ENCODE measurements around the gene RTN4. TPM values are rescaled to one million over a fixed set of nuclear protein-coding genes. Genes with fewer than 3 reads are reported as not detected.

Gene RTN4
- total RNA-seq, 1 donor from 2014 or later, result 174 TPM

DNA sequence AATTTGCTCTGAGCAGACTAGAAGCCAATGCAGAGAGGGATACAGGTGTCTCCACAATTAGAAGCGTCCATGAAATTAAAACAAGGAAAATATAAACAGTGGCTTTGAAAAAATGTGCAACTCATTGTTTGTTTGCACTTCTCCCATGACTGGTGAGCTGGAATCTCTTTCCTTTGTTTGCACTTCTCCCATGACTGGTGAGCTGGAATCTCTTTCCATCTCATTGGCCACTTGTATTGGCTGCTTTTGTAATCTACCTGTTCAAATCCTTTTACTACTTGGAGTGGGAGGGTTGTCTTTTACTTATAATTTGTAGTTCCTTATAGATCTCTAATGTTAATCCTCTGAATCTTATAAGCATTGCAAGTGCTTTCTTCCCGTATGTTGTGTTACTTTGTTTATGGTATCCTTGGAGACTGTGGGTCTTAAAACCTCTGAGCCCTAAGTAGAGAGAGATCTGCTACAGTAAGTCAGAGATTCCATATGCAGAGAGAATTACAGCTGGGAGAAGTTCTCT is 94.1 kb downstream of the RTN4 start:
- Histone ChIP-seq H3K4me3 (no peak overlapping the region), H3K9me3 (no peaks in the 10 kb centered on the region), H3K27ac (no peak overlapping the region), H3K4me1 (peaks cover 7% of the 10 kb centered on the region), H3K36me3 (no peaks in the 10 kb centered on the region), H3K27me3 (no peaks in the 10 kb centered on the region)
- TF ChIP-seq, protein P1, sequence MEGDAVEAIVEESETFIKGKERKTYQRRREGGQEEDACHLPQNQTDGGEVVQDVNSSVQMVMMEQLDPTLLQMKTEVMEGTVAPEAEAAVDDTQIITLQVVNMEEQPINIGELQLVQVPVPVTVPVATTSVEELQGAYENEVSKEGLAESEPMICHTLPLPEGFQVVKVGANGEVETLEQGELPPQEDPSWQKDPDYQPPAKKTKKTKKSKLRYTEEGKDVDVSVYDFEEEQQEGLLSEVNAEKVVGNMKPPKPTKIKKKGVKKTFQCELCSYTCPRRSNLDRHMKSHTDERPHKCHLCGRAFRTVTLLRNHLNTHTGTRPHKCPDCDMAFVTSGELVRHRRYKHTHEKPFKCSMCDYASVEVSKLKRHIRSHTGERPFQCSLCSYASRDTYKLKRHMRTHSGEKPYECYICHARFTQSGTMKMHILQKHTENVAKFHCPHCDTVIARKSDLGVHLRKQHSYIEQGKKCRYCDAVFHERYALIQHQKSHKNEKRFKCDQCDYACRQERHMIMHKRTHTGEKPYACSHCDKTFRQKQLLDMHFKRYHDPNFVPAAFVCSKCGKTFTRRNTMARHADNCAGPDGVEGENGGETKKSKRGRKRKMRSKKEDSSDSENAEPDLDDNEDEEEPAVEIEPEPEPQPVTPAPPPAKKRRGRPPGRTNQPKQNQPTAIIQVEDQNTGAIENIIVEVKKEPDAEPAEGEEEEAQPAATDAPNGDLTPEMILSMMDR (IDR thresholded peaks at IDR 0.05), result no peak
- TF ChIP-seq POLR2A (IDR thresholded peaks at IDR 0.05) (no peak), POLR2AphosphoS5 (IDR thresholded peaks at IDR 0.05; ENCODE audit: insufficient read depth in 1 of 2, low read depth in 1 of 2) (no peak)
- DNase-seq (ENCODE audit: extremely low spot score in 2 of 2), result no peak
- intact Hi-C loops (cut with DNase I), result no loop called here

DNA sequence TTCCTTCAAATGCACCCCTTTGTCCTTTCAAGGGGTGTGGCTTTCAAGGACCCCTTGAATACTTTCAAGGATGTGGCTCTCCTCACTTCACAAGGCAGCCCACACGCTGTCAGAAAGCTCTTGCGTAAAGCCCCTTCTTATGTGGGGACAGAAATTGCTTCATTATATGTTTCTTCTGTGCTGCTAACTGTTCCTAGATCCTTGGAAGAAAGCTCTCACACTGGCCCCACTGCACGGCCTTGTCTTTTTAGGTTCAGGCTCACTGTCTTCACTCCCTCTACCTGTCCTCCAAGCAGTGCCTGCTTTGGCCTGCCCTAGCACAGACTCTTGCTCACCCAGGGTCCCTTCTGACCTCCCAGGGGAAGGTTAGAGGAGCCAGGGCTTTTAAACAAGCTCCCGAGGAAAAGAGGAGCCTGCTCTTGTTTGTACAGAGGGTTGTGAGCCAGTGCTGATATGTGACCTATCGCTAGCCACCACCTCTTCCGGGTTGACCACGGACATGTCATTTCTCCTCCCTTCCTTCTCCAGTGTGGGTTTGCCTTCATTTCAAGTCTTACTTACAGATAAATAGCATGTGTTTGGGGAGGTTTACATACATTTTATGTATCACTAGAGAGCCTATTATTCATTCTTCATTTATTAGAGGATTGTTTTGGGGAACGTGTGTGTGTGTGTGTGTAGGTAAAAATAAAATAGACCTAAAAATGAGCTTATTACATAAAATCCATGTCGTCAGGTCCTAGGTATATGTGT is 94.7 kb downstream of the RTN4 start:
- no peak overlapping the region for H3K4me3 ChIP-seq
- H3K4me1 ChIP-seq, result peaks cover 7% of the 10 kb centered on the region
- H3K27ac ChIP-seq, result no peak overlapping the region
- no peaks in the 10 kb centered on the region for H3K9me3 ChIP-seq
- intact Hi-C loops (cut with DNase I), result no loop called here
- no peaks in the 10 kb centered on the region for H3K27me3 ChIP-seq
- H3K36me3 ChIP-seq, result no peaks in the 10 kb centered on the region
- no peak for DNase-seq (ENCODE audit: extremely low spot score in 2 of 2)
- TF ChIP-seq POLR2AphosphoS5 (IDR thresholded peaks at IDR 0.05; ENCODE audit: insufficient read depth in 1 of 2, low read depth in 1 of 2) (no peak), POLR2A (IDR thresholded peaks at IDR 0.05) (no peak)
- TF ChIP-seq, protein P1 (IDR thresholded peaks at IDR 0.05), result no peak

DNA sequence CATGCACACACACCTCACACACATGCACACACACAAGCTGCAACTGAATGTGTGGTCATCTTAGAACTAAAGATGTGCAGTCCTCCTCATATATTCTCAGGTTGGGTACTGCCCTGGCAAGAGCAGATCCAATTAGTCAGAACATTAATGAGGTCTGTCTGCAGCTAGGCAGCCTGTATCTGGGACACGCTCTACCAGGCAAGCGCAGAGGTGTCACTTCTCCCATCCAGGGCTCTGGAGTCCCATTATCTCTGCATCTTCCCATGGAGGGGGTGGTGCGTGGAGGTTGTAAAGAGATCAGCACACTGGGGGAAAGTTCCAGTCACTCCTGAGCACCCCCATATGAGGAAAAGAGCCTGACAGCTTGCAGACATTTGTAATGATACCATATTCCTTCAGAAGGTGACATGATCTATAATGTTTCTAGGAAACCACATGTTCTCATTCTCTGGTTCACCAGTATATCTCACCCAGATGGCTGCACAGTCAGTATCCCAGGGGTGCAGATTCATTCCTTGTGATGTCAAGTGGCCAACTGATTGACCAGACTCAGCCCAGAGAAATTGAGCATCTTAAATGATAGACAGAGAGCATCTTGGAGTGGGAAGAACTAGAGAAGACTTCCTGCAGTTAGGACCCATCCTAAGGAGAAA is 95.4 kb downstream of the RTN4 start:
- Histone ChIP-seq H3K36me3 (no peaks in the 10 kb centered on the region), H3K9me3 (no peaks in the 10 kb centered on the region), H3K4me3 (no peak overlapping the region), H3K27ac (no peak overlapping the region), H3K4me1 (peaks cover 7% of the 10 kb centered on the region), H3K27me3 (no peaks in the 10 kb centered on the region)
- DNase-seq (ENCODE audit: extremely low spot score in 2 of 2), result no peak
- TF ChIP-seq POLR2A (IDR thresholded peaks at IDR 0.05), result no peak
- TF ChIP-seq, protein P1 (IDR thresholded peaks at IDR 0.05), result no peak
- no peak for TF ChIP-seq POLR2AphosphoS5 (IDR thresholded peaks at IDR 0.05; ENCODE audit: insufficient read depth in 1 of 2, low read depth in 1 of 2)
- intact Hi-C loops (cut with DNase I), result no loop called here

DNA sequence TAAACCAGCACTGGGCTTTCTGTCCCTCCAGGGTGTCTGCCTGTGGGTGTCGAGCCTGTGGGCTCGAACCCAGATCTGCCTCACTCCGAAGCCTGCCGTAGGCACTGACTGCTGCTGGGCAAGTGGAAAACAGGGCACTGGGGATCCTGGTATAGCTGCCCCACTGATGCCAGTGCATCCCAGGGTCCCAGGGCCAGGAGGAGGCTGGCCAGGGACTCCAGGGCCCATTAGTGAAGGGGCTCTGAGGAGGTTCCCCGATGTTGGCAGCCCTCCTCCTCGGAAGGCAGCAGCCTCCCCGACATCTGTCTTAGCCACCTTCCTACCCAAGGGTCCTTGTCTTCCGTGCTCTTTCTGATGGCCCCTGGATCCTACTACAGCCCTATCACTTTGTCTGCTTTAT is 96.1 kb downstream of the RTN4 start:
- no peak for TF ChIP-seq POLR2AphosphoS5 (IDR thresholded peaks at IDR 0.05; ENCODE audit: insufficient read depth in 1 of 2, low read depth in 1 of 2)
- TF ChIP-seq, protein P1 (IDR thresholded peaks at IDR 0.05), result no peak
- TF ChIP-seq POLR2A (IDR thresholded peaks at IDR 0.05), result no peak
- peaks cover 10% of the 10 kb centered on the region for H3K4me1 ChIP-seq
- H3K36me3 ChIP-seq, result no peaks in the 10 kb centered on the region
- intact Hi-C loops (cut with DNase I), result no loop called here
- H3K9me3 ChIP-seq, result no peaks in the 10 kb centered on the region
- no peak overlapping the region for H3K27ac ChIP-seq
- no peak overlapping the region for H3K4me3 ChIP-seq
- DNase-seq (ENCODE audit: extremely low spot score in 2 of 2), result no peak
- no peaks in the 10 kb centered on the region for H3K27me3 ChIP-seq
